K562 (cell line): Measurements from ENCODE around the gene KIF21A.

Experiments
- EP300 ChIP-seq: IDR thresholded peaks from 2 replicates; pipeline ENCODE4 v1.6.1; 2012; ENCODE audit warnings: low read length, improper control_type of control experiment
- NEUROD1 ChIP-seq: fragments of 150-350 bp; IDR thresholded peaks from 2 replicates; pipeline ENCODE4 v1.6.1; 2014; ENCODE audit warnings: borderline replicate concordance, low read length, low read depth; ENCODE audit not compliant: partially characterized antibody
- POLR2A ChIP-seq: fragments of 450-650 bp; conservative IDR thresholded peaks from 2 replicates; pipeline ENCODE4 v1.6.1; 2016
- SIX5 ChIP-seq, 2 experiments: IDR thresholded peaks; 2 replicates each; pipeline ENCODE4 v1.6.1; 2011; ENCODE audit warnings: low read length in 2 of 2, borderline replicate concordance in 1 of 2, low read depth in 1 of 2, mild to moderate bottlenecking in 1 of 2, moderate library complexity in 1 of 2; ENCODE audit not compliant: insufficient read depth in 1 of 2
- TF ChIP-seq, protein P1 (sequence below): fragments of 450-650 bp; formaldehyde crosslinking; IDR thresholded peaks from 2 replicates; pipeline ENCODE4 v1.4.0; 2022; ENCODE audit warnings: mild to moderate bottlenecking, moderate library complexity
- TF ChIP-seq, protein P2 (sequence below): sonication (generic); formaldehyde crosslinking; IDR thresholded peaks from 2 replicates; pipeline ENCODE4 v1.9.0; 2022; ENCODE audit warnings: mild to moderate bottlenecking, missing genetic modification reagents
- TF ChIP-seq, protein P3 (sequence below), 3 experiments: IDR thresholded peaks in 2 of 3; conservative IDR thresholded peaks in 1 of 3; 2 replicates each; pipeline ENCODE4 v1.5.1; 2011 to 2012; ENCODE audit warnings: low read length in 3 of 3, mild to moderate bottlenecking in 3 of 3, control low read depth in 2 of 3, improper control_type of control experiment in 1 of 3, inconsistent platforms in 1 of 3, low read depth in 1 of 3, mixed read lengths in 1 of 3, moderate library complexity in 1 of 3; ENCODE audit not compliant: insufficient read depth in 2 of 3

DNA sequence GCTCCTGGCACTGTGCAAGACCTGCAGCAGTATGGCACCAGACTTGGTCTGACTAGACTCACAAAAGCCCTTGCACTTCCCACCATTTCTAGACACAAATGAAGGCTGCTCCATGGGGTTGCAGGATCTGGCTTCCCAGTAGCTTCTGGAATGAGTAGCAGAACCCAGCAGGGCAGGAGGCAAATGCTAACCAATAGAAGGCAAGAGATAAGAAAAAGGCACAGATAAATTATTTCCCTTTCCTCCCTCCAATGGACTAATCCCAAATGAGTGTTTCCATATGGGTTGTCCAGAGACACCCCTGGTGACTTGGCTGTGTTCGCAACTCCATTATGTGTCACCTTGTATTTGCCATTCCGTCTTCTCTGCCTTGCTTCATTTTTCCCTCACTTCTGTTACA, 49.7 kb downstream of the KIF21A start:
- TF ChIP-seq, protein P1, sequence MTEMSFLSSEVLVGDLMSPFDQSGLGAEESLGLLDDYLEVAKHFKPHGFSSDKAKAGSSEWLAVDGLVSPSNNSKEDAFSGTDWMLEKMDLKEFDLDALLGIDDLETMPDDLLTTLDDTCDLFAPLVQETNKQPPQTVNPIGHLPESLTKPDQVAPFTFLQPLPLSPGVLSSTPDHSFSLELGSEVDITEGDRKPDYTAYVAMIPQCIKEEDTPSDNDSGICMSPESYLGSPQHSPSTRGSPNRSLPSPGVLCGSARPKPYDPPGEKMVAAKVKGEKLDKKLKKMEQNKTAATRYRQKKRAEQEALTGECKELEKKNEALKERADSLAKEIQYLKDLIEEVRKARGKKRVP (CRISPR knock-in tag), result no peak
- TF ChIP-seq, protein P2, sequence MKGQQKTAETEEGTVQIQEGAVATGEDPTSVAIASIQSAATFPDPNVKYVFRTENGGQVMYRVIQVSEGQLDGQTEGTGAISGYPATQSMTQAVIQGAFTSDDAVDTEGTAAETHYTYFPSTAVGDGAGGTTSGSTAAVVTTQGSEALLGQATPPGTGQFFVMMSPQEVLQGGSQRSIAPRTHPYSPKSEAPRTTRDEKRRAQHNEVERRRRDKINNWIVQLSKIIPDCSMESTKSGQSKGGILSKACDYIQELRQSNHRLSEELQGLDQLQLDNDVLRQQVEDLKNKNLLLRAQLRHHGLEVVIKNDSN (CRISPR knock-in tag), result no peak
- no peak for TF ChIP-seq NEUROD1
- TF ChIP-seq, protein P3, sequence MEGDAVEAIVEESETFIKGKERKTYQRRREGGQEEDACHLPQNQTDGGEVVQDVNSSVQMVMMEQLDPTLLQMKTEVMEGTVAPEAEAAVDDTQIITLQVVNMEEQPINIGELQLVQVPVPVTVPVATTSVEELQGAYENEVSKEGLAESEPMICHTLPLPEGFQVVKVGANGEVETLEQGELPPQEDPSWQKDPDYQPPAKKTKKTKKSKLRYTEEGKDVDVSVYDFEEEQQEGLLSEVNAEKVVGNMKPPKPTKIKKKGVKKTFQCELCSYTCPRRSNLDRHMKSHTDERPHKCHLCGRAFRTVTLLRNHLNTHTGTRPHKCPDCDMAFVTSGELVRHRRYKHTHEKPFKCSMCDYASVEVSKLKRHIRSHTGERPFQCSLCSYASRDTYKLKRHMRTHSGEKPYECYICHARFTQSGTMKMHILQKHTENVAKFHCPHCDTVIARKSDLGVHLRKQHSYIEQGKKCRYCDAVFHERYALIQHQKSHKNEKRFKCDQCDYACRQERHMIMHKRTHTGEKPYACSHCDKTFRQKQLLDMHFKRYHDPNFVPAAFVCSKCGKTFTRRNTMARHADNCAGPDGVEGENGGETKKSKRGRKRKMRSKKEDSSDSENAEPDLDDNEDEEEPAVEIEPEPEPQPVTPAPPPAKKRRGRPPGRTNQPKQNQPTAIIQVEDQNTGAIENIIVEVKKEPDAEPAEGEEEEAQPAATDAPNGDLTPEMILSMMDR (IDR thresholded peaks at IDR 0.05 in 2 of 3, conservative IDR thresholded peaks at IDR 0.05 in 1 of 3; ENCODE audit: insufficient read depth in 2 of 3, low read depth in 1 of 3, low read length in 3 of 3), result no peak
- no peak for TF ChIP-seq EP300
- no peak for TF ChIP-seq POLR2A
- no peak for TF ChIP-seq SIX5 (IDR thresholded peaks at IDR 0.05; ENCODE audit: borderline replicate concordance in 1 of 2, insufficient read depth in 1 of 2, low read depth in 1 of 2, low read length in 2 of 2)
